Activated T-helper 1 cell treated with Interleukin-2 at 50 U/mL for 16 hours (primary cell): ENCODE data around the gene TLCD2.
"Not testable (repeated sequence)": the region's sequence is repeated elsewhere in the genome, so short reads cannot be mapped to it uniquely, and the experiment has no call there.

Experiments used
- DNase-seq: peaks from one replicate; pipeline ENCODE4 v3.0.0-alpha.2; 2020; ENCODE audit warnings: low read depth

The TLCD2 gene

GRCh38 chr17:1735834-1736347 is 25.7 kb upstream of the TLCD2 start:
- no peak for DNase-seq

- DNase-seq = no peak
Measured at GRCh38 chr17:1735418-1735817, 25.2 kb upstream of the TLCD2 start.

GRCh38 chr17:1733759-1734158 is 23.6 kb upstream of the TLCD2 start:
- DNase-seq = no peak

GRCh38 chr17:1732833-1733321 is 22.7 kb upstream of the TLCD2 start:
- no peak for DNase-seq

- DNase-seq = no peak
Measured at GRCh38 chr17:1732241-1732832, 22.2 kb upstream of the TLCD2 start.

- DNase-seq = no peak
Measured at GRCh38 chr17:1731194-1731506, 21.0 kb upstream of the TLCD2 start.

- DNase-seq = no peak
Measured at GRCh38 chr17:1730326-1731193, 20.4 kb upstream of the TLCD2 start.

- no peak for DNase-seq
Measured at GRCh38 chr17:1729966-1730325, 19.8 kb upstream of the TLCD2 start.

GRCh38 chr17:1727876-1728630 is 17.9 kb upstream of the TLCD2 start:
- no peak for DNase-seq

- no peak for DNase-seq
Measured at GRCh38 chr17:1727258-1727789, 17.1 kb upstream of the TLCD2 start.

GRCh38 chr17:1726626-1727257 is 16.6 kb upstream of the TLCD2 start:
- no peak for DNase-seq

GRCh38 chr17:1725642-1726511 is 15.7 kb upstream of the TLCD2 start:
- DNase-seq = no peak

- no peak for DNase-seq
Measured at GRCh38 chr17:1724869-1725641, 14.9 kb upstream of the TLCD2 start.

- peak; percentile 81 for DNase-seq
Measured at GRCh38 chr17:1724351-1724868, 14.2 kb upstream of the TLCD2 start, which contains the start of gene WDR81. Gene WDR81 (plus strand): TSS chr17:1724704. CDS start chr17:1724960, 256 bp downstream.

GRCh38 chr17:1722022-1722421 is 11.8 kb upstream of the TLCD2 start:
- not testable (repeated sequence) for DNase-seq

GRCh38 chr17:1720856-1721386 is 10.7 kb upstream of the TLCD2 start:
- peak; percentile 53 for DNase-seq

GRCh38 chr17:1718362-1719165 is 8.4 kb upstream of the TLCD2 start:
- DNase-seq = no peak

GRCh38 chr17:1716912-1717695 is 6.9 kb upstream of the TLCD2 start:
- peak; percentile 65 for DNase-seq
